PFSK-1 (cell line): ENCODE measurements around the gene CORO2A.

Source experiments
- POLR2AphosphoS5 ChIP-seq: IDR thresholded peaks from 2 replicates; pipeline ENCODE4 v1.6.1; 2012; ENCODE audit warnings: low read depth, mild to moderate bottlenecking, control low read depth, low read length, moderate library complexity
- REST ChIP-seq, 2 experiments: IDR thresholded peaks; 2 replicates each; pipeline versions ENCODE4 v1.6.1 to v1.8.0; 2011 to 2012; ENCODE audit warnings: low read depth in 2 of 2, low read length in 2 of 2, control low read depth in 1 of 2, inconsistent platforms in 1 of 2, mild to moderate bottlenecking in 1 of 2, moderate library complexity in 1 of 2; ENCODE audit not compliant: insufficient read depth in 1 of 2
- TAF1 ChIP-seq: IDR thresholded peaks from 2 replicates; pipeline ENCODE4 v1.6.1; 2012; ENCODE audit warnings: low read length, control low read depth, borderline replicate concordance; ENCODE audit not compliant: insufficient read depth

- no peak for TF ChIP-seq REST (IDR thresholded peaks at IDR 0.05; ENCODE audit: insufficient read depth in 1 of 2, low read depth in 2 of 2, low read length in 2 of 2)
- TF ChIP-seq POLR2AphosphoS5 = no peak
- no peak for TF ChIP-seq TAF1
These were observed 18.8 kb upstream of the CORO2A start for GRCh38 chr9:98211260-98211659.
